ENCODE measurements around the gene HACD4.

GRCh38 chr9:21043841-21044240 lies 12.4 kb upstream of the HACD4 start:
- TF ChIP-seq EZH2 (IDR thresholded peaks at IDR 0.05; ENCODE audit: low read length) (no peak), CTCF (optimal IDR thresholded peaks at IDR 0.05 in 1 of 3, IDR thresholded peaks at IDR 0.05 in 1 of 3, conservative IDR thresholded peaks at IDR 0.05 in 1 of 3; ENCODE audit: extremely low read depth in 1 of 3, insufficient read depth in 2 of 3, low read length in 3 of 3) (no peak)
